ENCODE measurements around the gene SERINC5.

DNA sequence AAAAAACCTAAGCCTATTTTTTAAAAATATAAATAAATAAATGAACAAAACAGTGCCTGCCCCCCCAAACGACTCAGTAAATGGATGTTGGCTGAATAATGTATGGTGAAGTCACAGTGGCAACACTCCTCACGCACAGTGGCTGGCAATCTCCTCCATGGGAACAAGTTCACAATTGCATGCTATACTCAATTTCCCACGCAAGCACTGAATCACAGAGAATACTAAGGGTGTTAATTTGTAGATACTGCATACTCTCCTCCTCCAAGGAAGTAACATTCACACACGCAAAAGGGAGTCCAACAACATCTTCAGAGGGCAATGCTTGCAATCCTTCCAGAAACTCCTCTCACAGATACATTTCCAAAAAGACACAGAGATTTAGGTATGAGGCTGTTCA, 47.5 kb downstream of the SERINC5 start:
- TF ChIP-seq, protein P1, sequence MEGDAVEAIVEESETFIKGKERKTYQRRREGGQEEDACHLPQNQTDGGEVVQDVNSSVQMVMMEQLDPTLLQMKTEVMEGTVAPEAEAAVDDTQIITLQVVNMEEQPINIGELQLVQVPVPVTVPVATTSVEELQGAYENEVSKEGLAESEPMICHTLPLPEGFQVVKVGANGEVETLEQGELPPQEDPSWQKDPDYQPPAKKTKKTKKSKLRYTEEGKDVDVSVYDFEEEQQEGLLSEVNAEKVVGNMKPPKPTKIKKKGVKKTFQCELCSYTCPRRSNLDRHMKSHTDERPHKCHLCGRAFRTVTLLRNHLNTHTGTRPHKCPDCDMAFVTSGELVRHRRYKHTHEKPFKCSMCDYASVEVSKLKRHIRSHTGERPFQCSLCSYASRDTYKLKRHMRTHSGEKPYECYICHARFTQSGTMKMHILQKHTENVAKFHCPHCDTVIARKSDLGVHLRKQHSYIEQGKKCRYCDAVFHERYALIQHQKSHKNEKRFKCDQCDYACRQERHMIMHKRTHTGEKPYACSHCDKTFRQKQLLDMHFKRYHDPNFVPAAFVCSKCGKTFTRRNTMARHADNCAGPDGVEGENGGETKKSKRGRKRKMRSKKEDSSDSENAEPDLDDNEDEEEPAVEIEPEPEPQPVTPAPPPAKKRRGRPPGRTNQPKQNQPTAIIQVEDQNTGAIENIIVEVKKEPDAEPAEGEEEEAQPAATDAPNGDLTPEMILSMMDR (IDR thresholded peaks at IDR 0.05; ENCODE audit: low read depth, low read length): no peak
- no peak for TF ChIP-seq POLR2A (IDR thresholded peaks at IDR 0.05; ENCODE audit: extremely low read depth, insufficient read length)
- TF ChIP-seq, protein P2, sequence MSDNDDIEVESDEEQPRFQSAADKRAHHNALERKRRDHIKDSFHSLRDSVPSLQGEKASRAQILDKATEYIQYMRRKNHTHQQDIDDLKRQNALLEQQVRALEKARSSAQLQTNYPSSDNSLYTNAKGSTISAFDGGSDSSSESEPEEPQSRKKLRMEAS (IDR thresholded peaks at IDR 0.05; ENCODE audit: low read depth, low read length): no peak

Data from NB4 (cell line).